ENCODE data around the gene KDM1B.
"Not testable (repeated sequence)": the region's sequence is repeated elsewhere in the genome, so short reads cannot be mapped to it uniquely, and the experiment has no call there.

Gene KDM1B

GRCh38 chr6:18155150-18155863 is at the start of gene KDM1B:
Gene KDM1B, plus strand, starts transcription at chr6:18155422. Its CDS starts 4,474 bp downstream, at chr6:18159896.
- DNase-seq (ENCODE audit: low read depth): peak; percentile 95

- no peak for DNase-seq (ENCODE audit: low read depth)
Measured at GRCh38 chr6:18107061-18107460, 48.2 kb upstream of the KDM1B start.

- no peak for DNase-seq (ENCODE audit: low read depth)
Measured at GRCh38 chr6:18110162-18110561, 45.1 kb upstream of the KDM1B start.

- DNase-seq (ENCODE audit: low read depth): no peak
Measured at GRCh38 chr6:18115356-18115755, 39.9 kb upstream of the KDM1B start.

GRCh38 chr6:18117136-18117535 is 38.1 kb upstream of the KDM1B start:
- DNase-seq (ENCODE audit: low read depth): no peak

GRCh38 chr6:18118330-18118729 is 36.9 kb upstream of the KDM1B start:
- DNase-seq (ENCODE audit: low read depth): no peak

- no peak for DNase-seq (ENCODE audit: low read depth)
Measured at GRCh38 chr6:18119236-18119635, 36.0 kb upstream of the KDM1B start.

- DNase-seq (ENCODE audit: low read depth): no peak
Measured at GRCh38 chr6:18121580-18122127, 33.6 kb upstream of the KDM1B start.

- DNase-seq (ENCODE audit: low read depth): peak; percentile 57
Measured at GRCh38 chr6:18122128-18123093, 32.8 kb upstream of the KDM1B start, which contains the start of gene NHLRC1. Gene NHLRC1, minus strand, starts transcription at chr6:18122677. Its CDS starts 71 bp downstream, at chr6:18122606.

- no peak for DNase-seq (ENCODE audit: low read depth)
Measured at GRCh38 chr6:18126121-18126520, 29.1 kb upstream of the KDM1B start.

GRCh38 chr6:18132346-18132745 is 22.9 kb upstream of the KDM1B start:
- no peak for DNase-seq (ENCODE audit: low read depth)

GRCh38 chr6:18135171-18135570 is 20.1 kb upstream of the KDM1B start:
- no peak for DNase-seq (ENCODE audit: low read depth)

GRCh38 chr6:18136260-18136659 is 19.0 kb upstream of the KDM1B start:
- DNase-seq (ENCODE audit: low read depth): no peak

- no peak for DNase-seq (ENCODE audit: low read depth)
Measured at GRCh38 chr6:18138906-18139305, 16.3 kb upstream of the KDM1B start.

- no peak for DNase-seq (ENCODE audit: low read depth)
Measured at GRCh38 chr6:18139935-18140621, 15.1 kb upstream of the KDM1B start.

GRCh38 chr6:18141805-18142590 is 13.2 kb upstream of the KDM1B start:
- DNase-seq (ENCODE audit: low read depth): no peak

- no peak for DNase-seq (ENCODE audit: low read depth)
Measured at GRCh38 chr6:18142591-18142861, 12.7 kb upstream of the KDM1B start.

GRCh38 chr6:18147160-18147559 is 8.1 kb upstream of the KDM1B start:
- no peak for DNase-seq (ENCODE audit: low read depth)

- DNase-seq (ENCODE audit: low read depth): no peak
Measured at GRCh38 chr6:18147616-18148015, 7.6 kb upstream of the KDM1B start.

- no peak for DNase-seq (ENCODE audit: low read depth)
Measured at GRCh38 chr6:18148304-18149025, 6.8 kb upstream of the KDM1B start.

- DNase-seq (ENCODE audit: low read depth): not testable (repeated sequence)
Measured at GRCh38 chr6:18151391-18151790, 3.8 kb upstream of the KDM1B start.

All from activated T-cell treated with anti-CD3 and anti-CD28 coated beads for 1 hour (primary cell).